Raji (cell line): ENCODE results near the gene PTCH2.
A peak's percentile ranks its signal among the peaks of the same experiment; 100 is the strongest.

ENCODE experiments used
- POLR2A ChIP-seq: IDR thresholded peaks from 2 replicates; pipeline ENCODE4 v1.6.1; 2011; ENCODE audit warnings: low read depth, low read length, control low read depth; ENCODE audit not compliant: insufficient read depth

PTCH2 gene

GRCh38 chr1:44811234-44811633 lies 31.8 kb downstream of the PTCH2 start:
- no peak for TF ChIP-seq POLR2A

DNA sequence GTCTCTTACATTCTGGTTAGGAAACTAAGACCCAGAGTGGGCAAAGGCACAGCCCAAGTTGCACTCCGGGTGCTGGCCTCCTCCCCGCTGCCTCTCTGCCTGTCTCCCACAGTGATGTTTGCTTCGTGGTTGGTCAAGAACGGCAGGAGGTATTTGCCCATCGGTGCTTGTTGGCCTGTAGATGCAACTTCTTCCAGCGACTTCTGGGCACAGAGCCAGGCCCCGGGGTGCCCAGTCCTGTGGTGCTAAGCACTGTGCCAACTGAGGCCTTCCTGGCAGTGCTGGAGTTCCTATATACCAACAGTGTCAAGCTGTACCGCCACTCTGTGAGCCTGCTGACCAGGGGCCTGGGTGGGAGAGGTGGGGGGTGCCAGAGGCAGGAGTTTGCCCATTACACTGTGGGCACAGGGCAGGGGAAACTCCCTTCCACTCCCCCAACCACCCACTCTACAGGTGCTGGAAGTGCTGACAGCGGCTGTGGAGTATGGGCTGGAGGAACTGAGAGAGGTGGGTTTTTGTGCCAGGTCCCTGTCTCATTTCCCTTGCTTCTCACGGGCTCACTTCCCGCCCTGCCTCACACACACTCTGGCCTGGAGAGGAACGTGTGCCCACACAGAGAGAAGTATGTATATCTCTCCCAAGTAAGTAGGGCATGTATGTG lies 32.8 kb downstream of the PTCH2 start:
- no peak for TF ChIP-seq POLR2A

DNA sequence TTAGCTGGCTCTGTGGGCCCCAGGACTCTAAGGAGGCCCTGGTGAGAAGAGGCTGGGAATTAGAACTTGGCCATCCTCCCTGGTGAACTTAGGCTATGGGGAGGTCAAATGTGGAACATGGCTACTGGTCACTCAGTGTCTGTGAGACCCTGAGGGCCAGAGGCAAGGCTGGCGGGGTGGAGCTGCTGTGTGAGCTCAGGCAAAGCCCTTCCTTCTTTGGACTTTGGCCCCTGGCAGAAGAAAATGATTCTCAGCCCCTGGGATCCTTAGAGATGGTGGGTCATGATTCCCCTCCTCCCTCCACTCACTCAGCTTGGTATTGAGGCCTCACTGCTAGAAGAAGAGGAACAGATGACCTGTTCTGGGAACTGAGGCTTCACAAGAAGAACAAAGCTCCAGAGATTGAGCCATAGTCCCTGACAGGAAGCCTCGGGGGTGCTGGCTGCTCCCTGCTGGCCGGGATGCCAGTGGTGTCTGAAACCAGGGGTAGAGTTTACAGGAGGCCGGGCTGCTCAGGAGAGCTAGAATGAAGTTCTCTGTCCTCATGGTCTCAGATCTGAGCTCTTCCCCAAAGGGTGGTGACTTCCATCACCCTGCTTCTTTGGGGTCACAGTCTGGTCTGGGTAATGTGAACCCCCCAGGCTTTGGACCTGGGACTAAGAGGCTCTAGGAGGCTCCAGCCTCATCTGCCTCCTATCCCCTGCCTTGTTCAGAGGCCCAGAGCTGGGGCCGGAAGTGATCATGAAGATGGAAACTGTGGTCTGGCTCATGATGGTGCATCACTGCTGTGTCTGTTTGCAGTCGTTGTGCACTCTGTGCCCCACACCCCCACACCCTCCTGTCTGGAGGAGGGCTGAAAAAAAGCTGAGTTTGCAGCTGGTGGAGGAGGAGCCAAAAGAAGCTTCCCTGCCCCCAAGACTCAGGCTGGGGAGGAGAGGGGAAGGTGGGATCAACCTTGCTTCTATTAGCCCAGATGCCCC lies 33.8 kb downstream of the PTCH2 start:
- TF ChIP-seq POLR2A: peak; percentile 68

GRCh38 chr1:44808063-44808937 lies 34.8 kb downstream of the PTCH2 start, which contains the start of gene BTBD19:
TSS of gene BTBD19 (plus strand) at chr1:44808523. CDS start at chr1:44808821, 298 bp downstream.
- no peak for TF ChIP-seq POLR2A

GRCh38 chr1:44807364-44808062 lies 35.5 kb downstream of the PTCH2 start:
- TF ChIP-seq POLR2A: no peak

DNA sequence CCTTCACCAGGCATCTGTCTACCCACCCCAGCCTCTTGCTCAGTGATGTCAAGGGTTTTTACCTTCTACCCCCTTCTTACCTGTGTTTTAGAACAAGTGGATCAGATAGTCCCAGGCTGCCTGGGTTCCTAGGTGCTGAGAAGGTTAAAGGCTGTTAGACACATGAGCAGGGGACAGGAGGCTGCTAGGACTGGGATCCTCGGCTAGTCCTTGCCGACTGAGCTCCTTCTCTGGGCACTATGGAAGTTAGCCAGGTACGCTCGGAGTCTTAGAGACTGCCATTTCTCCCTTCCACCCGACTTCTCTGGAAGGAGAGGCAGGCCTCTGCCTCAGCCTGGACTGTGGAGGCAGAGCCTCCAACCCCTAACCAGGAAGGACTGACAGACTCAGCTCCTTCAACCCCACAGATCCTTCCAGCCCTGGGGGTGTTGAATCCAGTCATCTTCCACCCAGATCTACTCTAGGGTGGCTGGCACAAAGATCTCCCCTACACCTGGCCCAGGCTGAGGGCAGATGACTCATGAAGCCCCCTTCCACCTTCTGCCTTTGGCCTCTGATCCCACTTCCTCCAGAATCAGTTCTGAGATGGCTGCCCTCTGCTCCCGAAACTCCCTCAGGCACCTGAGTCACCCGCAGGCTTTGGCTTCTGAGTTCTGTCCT lies 36.2 kb downstream of the PTCH2 start, which contains the start of gene DYNLT4:
DYNLT4 (minus strand) TSS at position 648 of the 660 bp plus-strand sequence. CDS start 683 bp downstream, outside the sequence.
- TF ChIP-seq POLR2A: no peak

DNA sequence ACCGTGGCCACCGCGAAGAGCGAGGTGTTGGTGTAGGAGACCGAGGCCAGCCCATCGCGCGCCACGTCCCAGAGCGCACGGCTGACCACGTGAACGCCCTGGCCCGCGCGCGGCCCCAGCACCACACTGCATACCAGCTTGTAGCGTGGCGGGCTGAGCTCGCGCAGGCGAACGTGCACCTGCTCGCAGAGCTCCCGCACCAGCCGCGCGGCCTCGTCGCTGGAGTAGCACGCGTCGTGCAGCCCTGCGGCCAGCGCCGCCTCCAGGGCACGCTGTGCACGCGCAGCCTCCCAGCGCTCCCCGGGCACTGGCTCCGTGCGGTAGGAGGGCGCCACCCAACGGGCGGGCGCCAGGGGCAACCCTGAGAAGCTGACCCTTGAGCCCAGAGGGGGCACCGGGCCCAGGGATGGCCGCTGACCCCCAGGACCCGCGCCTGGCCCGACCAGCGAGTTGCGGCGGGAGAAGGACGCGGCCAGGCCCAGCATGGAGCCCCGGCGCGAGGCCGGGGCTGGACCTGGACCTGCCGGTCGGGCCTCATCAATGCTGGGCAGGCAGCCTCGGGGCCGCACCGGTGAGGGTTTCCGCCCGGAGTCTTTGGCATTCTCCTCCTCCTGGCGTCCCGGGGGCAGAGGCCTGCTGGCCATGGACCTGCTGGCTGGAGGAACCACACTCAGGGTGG lies 36.9 kb downstream of the PTCH2 start:
- no peak for TF ChIP-seq POLR2A

- TF ChIP-seq POLR2A: no peak
Measured at GRCh38 chr1:44805311-44806024, 37.6 kb downstream of the PTCH2 start.

- TF ChIP-seq POLR2A: no peak
Measured at GRCh38 chr1:44803312-44804095, 39.5 kb downstream of the PTCH2 start.

GRCh38 chr1:44803062-44803311 lies 40.1 kb downstream of the PTCH2 start:
- no peak for TF ChIP-seq POLR2A

DNA sequence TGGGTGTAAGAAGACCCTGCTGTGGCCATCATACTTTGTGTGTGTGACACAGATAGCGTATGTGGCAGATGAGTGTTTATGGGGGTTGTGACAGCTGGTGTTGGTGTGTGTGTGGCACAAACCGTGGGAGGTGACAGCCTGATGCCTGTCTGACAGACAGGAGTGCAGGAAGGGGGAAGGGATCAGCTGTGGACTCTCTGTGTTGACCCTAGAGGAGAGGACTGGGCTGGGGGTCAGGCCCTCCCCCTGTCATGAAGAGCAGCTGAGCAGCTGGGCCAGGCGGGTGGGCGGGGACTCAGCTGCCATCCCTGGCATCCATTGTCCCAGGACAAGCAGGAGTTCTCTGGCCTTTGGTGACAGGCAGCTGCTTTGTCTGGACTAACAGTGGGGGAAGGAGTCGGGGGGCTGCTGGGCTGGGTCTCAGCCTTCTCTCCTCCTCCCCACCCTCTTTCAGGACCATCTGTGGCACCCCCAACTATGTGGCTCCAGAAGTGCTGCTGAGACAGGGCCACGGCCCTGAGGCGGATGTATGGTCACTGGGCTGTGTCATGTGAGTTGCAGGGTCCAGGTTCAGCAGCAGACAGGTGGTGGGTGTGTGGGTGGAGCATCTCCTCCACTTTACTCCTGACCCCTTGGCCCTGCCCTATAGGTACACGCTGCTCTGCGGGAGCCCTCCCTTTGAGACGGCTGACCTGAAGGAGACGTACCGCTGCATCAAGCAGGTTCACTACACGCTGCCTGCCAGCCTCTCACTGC lies 40.6 kb downstream of the PTCH2 start:
- no peak for TF ChIP-seq POLR2A
